GM18526 (cell line): ENCODE data around the gene PROCR.
A peak's percentile ranks its signal among the peaks of the same experiment; 100 is the strongest.

ENCODE experiments used
- POLR2A ChIP-seq: IDR thresholded peaks from 3 replicates; pipeline ENCODE4 v1.6.1; 2011; ENCODE audit not compliant: insufficient read length; ENCODE audit errors: extremely low read depth

The PROCR gene

GRCh38 chr20:35171753-35172433 is at the start of gene PROCR:
Gene PROCR (plus strand): TSS chr20:35172072. CDS start chr20:35172155, 83 bp downstream.
- no peak for TF ChIP-seq POLR2A

GRCh38 chr20:35122756-35123405 is 49.0 kb upstream of the PROCR start:
- no peak for TF ChIP-seq POLR2A

- no peak for TF ChIP-seq POLR2A
Measured at GRCh38 chr20:35125753-35126152, 46.1 kb upstream of the PROCR start.

GRCh38 chr20:35129647-35130069 is 42.2 kb upstream of the PROCR start:
- TF ChIP-seq POLR2A = no peak

DNA sequence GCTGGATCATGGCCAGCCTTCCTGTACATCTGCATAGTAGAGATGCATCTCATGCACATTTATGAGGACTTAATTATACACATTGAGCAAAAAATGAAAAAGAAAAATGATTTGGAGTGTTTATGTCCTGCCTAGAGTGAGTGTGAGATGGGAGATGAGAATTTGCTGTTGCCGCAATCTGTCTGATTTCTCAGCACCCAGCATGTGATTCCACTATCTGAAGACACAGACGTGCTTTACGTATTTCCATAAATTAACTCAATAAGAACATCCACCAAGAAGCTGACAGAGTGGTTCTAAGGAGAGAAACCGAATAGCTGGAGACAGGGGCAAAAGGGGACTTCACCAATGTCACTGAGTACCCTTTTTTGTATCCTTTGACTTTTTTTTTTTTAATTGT is 39.9 kb upstream of the PROCR start:
- no peak for TF ChIP-seq POLR2A

- TF ChIP-seq POLR2A = no peak
Measured at GRCh38 chr20:35133031-35133430, 38.8 kb upstream of the PROCR start.

- no peak for TF ChIP-seq POLR2A
Measured at GRCh38 chr20:35133735-35134134, 38.1 kb upstream of the PROCR start.

- TF ChIP-seq POLR2A = no peak
Measured at GRCh38 chr20:35134472-35134871, 37.4 kb upstream of the PROCR start.

GRCh38 chr20:35134880-35135279 is 37.0 kb upstream of the PROCR start:
- no peak for TF ChIP-seq POLR2A

DNA sequence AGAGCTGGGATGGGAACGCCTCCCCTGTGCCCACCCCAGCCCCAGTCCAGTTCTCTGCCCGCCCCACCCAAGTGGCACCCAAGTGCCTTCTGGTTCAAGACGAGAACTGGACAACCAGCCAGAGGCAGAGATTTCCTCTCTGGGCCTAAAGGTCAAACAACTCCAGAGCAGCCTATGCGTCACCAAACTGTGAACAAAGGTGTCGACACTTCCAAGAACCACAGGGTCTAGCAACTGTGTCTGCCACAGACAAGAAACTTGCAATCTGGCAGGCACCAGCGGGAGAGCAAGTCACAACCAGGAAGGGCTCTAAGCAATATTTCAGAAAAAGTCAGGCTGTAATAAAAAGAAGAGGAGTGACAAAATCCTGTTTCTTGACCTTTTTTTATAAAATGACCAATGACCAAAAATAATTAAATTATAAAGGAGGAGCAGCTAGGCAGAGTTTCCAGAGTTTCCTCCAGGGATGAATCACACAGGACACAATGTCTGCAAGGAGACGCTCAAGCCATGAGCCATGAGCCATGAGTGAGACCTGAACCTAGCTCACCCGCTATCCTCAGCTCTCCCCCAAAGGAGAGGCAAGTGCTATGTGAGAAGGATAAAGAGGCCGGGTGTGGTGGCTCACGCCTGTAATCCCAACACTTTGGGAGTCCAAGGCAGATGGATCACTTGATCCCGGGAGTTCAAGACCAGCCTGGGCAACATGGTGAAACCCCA is 35.8 kb upstream of the PROCR start:
- TF ChIP-seq POLR2A = no peak

- TF ChIP-seq POLR2A = no peak
Measured at GRCh38 chr20:35144694-35145093, 27.2 kb upstream of the PROCR start.

DNA sequence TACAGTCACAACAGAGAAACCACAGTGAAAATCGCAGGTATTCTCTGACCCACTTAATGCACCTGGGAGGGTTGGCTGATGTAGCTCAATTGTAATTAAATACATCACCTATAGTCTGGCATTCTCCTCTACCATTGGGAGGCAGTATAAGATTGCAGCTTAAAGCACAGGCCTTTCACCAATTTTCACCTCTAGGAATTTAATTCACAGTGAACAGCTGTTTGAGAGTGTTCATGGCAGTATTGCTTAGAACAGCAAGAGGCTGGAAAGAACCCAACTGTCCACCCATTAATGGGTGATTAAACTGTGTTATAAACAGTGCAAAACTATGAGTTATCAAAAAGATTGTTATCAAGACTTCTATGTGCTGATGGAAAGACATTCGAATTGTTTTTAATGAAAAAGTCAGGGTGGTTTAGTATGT is 26.7 kb upstream of the PROCR start:
- TF ChIP-seq POLR2A = no peak

DNA sequence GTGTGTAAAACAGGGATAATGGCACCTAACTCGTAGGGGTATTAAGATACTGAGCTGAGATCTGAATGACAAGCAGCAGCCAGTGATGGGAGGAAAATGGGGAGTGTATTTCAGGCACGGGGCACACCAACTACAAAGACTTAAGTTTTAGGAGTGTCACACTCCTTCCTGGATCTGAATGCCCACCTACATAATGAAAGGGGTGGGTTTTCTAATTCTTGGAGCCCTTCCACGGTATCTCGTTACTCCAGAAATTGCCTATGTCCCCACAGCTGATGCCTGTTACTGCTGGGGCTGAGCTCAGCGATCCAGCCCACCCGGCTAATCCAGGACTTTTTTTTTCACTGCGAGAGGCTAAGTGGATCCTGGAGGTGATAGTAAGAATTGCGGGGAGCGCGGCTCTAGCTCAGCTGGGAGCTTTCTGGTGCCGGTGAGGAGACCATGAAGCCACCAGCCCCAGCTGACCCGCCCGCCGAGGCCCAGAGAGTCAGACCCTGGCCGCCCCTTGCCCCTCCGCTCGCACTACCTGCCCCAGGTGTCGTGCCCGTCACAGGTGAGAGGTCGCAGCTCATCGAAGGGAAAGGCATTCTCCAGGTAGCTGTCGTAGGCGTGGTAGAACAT is 25.5 kb upstream of the PROCR start:
- no peak for TF ChIP-seq POLR2A

GRCh38 chr20:35146920-35147574 is 24.8 kb upstream of the PROCR start, which contains the start of gene EDEM2:
Gene EDEM2 (minus strand): TSS chr20:35147336. CDS start chr20:35147258, 78 bp downstream.
- TF ChIP-seq POLR2A = peak; percentile 87
